ENCODE data around the gene RHOA. TPM values are rescaled to one million over a fixed set of nuclear protein-coding genes. Genes with fewer than 3 reads are reported as not detected.
A peak's percentile ranks its signal among the peaks of the same experiment; 100 is the strongest.
"Not testable (repeated sequence)": the region's sequence is repeated elsewhere in the genome, so short reads cannot be mapped to it uniquely, and the experiment has no call there.

The RHOA gene
- total RNA-seq, 2 experiments from 2014 or later = 438 to 449 TPM

GRCh38 chr3:49328350-49328749, 83.4 kb downstream of the RHOA start:
- peaks cover 56% of the 10 kb centered on the region for H3K36me3 Mint-ChIP-seq (ENCODE audit: low read depth)
- H3K4me3 Mint-ChIP-seq; CTCF ChIA-PET; H3K4me1 Mint-ChIP-seq; H3K27me3 Mint-ChIP-seq; POLR2A ChIA-PET; ATAC-seq; DNase-seq; H3K27ac Mint-ChIP-seq; intact Hi-C loops (cut with DNase I, micrococcal nuclease); H3K9me3 Mint-ChIP-seq (ENCODE audit: low read depth): not testable (repeated sequence)

- Mint-ChIP-seq H3K9me3 (ENCODE audit: low read depth) (no peaks in the 10 kb centered on the region), H3K36me3 (ENCODE audit: low read depth) (peaks cover 51% of the 10 kb centered on the region), H3K27me3 (no peaks in the 10 kb centered on the region), H3K27ac (no peak overlapping the region), H3K4me3 (no peak overlapping the region), H3K4me1 (peaks cover 2% of the 10 kb centered on the region)
- ChIA-PET POLR2A (no interaction called here), CTCF (interaction anchor here (1.6 kb wide), 1 partner anchor 122 kb away, joined by 5 read pairs; no protein-coding TSS in a partner anchor)
- no peak for DNase-seq
- intact Hi-C loops (cut with DNase I, micrococcal nuclease) = no loop called here
- no peak for ATAC-seq
These were observed 84.3 kb downstream of the RHOA start for GRCh38 chr3:49327485-49327884.

GRCh38 chr3:49324768-49325167, 87.0 kb downstream of the RHOA start:
- H3K9me3 Mint-ChIP-seq (ENCODE audit: low read depth) = no peaks in the 10 kb centered on the region
- peaks cover 2% of the 10 kb centered on the region for H3K4me1 Mint-ChIP-seq
- no peak overlapping the region for H3K27ac Mint-ChIP-seq
- ChIA-PET POLR2A (no interaction called here), CTCF (interaction anchor here (1.2 to 1.7 kb wide), 2 partner anchors 16 to 125 kb away, joined by 5 to 6 read pairs; no protein-coding TSS in a partner anchor)
- no peak overlapping the region for H3K4me3 Mint-ChIP-seq
- DNase-seq = no peak
- ATAC-seq = no peak
- intact Hi-C loops (cut with DNase I, micrococcal nuclease) = no loop called here
- H3K36me3 Mint-ChIP-seq (ENCODE audit: low read depth) = peaks cover 58% of the 10 kb centered on the region
- no peaks in the 10 kb centered on the region for H3K27me3 Mint-ChIP-seq

DNA sequence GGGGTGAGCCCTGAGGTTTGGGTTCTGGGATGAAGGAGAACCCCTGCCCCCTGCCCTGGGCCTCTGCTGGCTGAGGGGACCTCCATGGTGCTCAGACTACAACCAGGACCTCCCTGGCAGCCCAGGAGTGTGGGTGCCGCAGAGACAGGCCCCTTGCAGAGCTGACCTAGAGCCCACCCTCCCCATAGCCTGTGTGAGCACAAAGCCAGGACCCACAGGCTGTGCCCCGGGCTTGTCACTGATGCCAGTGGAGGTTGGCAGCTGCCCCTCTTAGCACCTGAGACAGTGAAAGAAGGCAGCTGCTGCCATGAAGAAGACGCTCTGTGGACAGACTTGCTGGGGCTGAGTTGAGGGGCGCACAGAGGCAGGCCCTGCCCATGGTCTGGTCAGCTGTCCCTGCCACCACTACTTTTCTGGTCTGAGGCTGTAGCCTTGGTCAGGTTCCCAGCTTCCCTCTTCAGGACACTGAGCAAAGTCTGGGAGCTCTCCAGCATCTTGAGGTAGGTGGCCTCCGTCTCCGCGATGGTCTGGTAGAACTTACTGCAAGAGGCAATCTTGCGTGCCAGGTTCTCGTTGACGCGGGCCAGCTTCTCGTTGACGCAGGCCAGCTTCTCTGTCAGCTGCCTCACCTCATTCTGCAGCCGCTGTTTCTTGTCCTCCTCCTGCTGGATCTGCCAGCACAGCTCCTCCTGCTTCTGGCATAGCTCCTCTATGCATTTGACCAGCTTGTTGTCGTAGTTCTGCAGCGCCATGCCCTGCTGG, 94.9 kb downstream of the RHOA start:
- DNase-seq = no peak
- H3K4me3 Mint-ChIP-seq = no peak overlapping the region
- POLR2A ChIA-PET = no interaction called here
- ATAC-seq = no peak
- intact Hi-C loops (cut with DNase I, micrococcal nuclease) = no loop called here
- no peaks in the 10 kb centered on the region for H3K27me3 Mint-ChIP-seq
- H3K9me3 Mint-ChIP-seq (ENCODE audit: low read depth) = no peaks in the 10 kb centered on the region
- H3K36me3 Mint-ChIP-seq (ENCODE audit: low read depth) = peaks cover 36% of the 10 kb centered on the region
- peaks cover 9% of the 10 kb centered on the region for H3K4me1 Mint-ChIP-seq
- H3K27ac Mint-ChIP-seq = no peak overlapping the region
- CTCF ChIA-PET = interaction anchor here (0.7 kb wide), 1 partner anchor 54 kb away, joined by 5 read pairs; no protein-coding TSS in a partner anchor

- peak overlapping the region; percentile 55 for H3K27ac Mint-ChIP-seq
- H3K4me1 Mint-ChIP-seq = peaks cover 9% of the 10 kb centered on the region
- H3K36me3 Mint-ChIP-seq (ENCODE audit: low read depth) = peaks cover 36% of the 10 kb centered on the region
- CTCF ChIA-PET = no interaction called here
- no peaks in the 10 kb centered on the region for H3K9me3 Mint-ChIP-seq (ENCODE audit: low read depth)
- intact Hi-C loops (cut with DNase I, micrococcal nuclease) = no loop called here
- POLR2A ChIA-PET = no interaction called here
- DNase-seq = no peak
- peak; percentile 55 for ATAC-seq
- H3K4me3 Mint-ChIP-seq = no peak overlapping the region
- no peaks in the 10 kb centered on the region for H3K27me3 Mint-ChIP-seq
These were observed 97.7 kb downstream of the RHOA start for GRCh38 chr3:49313896-49314688.

GRCh38 chr3:49311283-49311682, 100.5 kb downstream of the RHOA start:
- H3K4me3 Mint-ChIP-seq = no peak overlapping the region
- ATAC-seq (no peak), DNase-seq (no peak)
- no peaks in the 10 kb centered on the region for H3K9me3 Mint-ChIP-seq (ENCODE audit: low read depth)
- peaks cover 38% of the 10 kb centered on the region for H3K36me3 Mint-ChIP-seq (ENCODE audit: low read depth)
- H3K27me3 Mint-ChIP-seq = no peaks in the 10 kb centered on the region
- intact Hi-C loops (cut with DNase I, micrococcal nuclease) = no loop called here
- H3K27ac Mint-ChIP-seq = peak overlapping the region; percentile 35
- CTCF ChIA-PET = interaction anchor here (0.7 kb wide), 1 partner anchor 83 kb away, joined by 4 read pairs; no protein-coding TSS in a partner anchor
- H3K4me1 Mint-ChIP-seq = peaks cover 9% of the 10 kb centered on the region
- POLR2A ChIA-PET = no interaction called here

DNA sequence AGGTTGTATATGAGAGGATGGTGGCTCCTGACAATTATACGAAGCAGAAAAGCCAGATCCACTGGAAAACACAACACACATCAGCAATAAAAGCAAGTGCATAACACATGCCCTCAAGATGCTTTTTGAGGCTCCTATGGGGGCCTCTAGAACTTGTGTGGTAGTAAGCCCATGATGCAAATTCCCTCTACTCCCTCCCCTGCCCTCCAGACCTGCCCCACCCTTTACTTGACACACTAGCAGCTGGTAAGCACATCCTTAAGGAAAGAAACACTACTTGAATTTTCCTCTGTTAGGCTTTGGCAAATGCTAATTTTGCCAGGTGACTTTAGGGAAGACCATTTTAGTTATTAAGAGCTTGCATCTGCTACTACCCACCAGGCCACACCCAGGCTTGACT, 101.1 kb downstream of the RHOA start:
- Mint-ChIP-seq H3K9me3 (ENCODE audit: low read depth) (no peaks in the 10 kb centered on the region), H3K27me3 (no peaks in the 10 kb centered on the region), H3K36me3 (ENCODE audit: low read depth) (peaks cover 40% of the 10 kb centered on the region), H3K4me3 (no peak overlapping the region), H3K4me1 (peaks cover 9% of the 10 kb centered on the region), H3K27ac (no peak overlapping the region)
- POLR2A ChIA-PET = no interaction called here
- CTCF ChIA-PET = interaction anchor here (0.7 kb wide), 1 partner anchor 83 kb away, joined by 4 read pairs; no protein-coding TSS in a partner anchor
- DNase-seq (no peak), ATAC-seq (no peak)
- intact Hi-C loops (cut with DNase I, micrococcal nuclease) = no loop called here

Other genes starting within 250 kb of the RHOA start
- gene CCDC71, start 245.6 kb downstream of the RHOA start, total RNA-seq = 10 to 100 TPM; 19.5 to 22.2 TPM
- gene KLHDC8B, start 240.4 kb downstream of the RHOA start, total RNA-seq = 1 to 10 TPM; 1.2 to 3.1 TPM
- gene C3orf62, start 134.7 kb downstream of the RHOA start, total RNA-seq = 1 to 10 TPM; 3.7 to 3.9 TPM
- gene USP4, start 71.9 kb downstream of the RHOA start, total RNA-seq = 10 to 100 TPM; 69.3 to 71.8 TPM
- 100 to 1,000 TPM; 182 to 306 TPM for gene GPX1, start 53.6 kb downstream of the RHOA start, total RNA-seq
- 1 to 10 TPM; 9.4 TPM for gene TCTA, start 447 bp upstream of the RHOA start, total RNA-seq
- 1 to 10 TPM; 3.6 to 4.1 TPM for gene AMT, start 10.5 kb upstream of the RHOA start, total RNA-seq
- gene NICN1, start 17.3 kb upstream of the RHOA start, total RNA-seq = 10 to 100 TPM in 1 of 2 experiments, 1 to 10 TPM in 1; 9.5 to 12.6 TPM
- gene DAG1, start 58.3 kb upstream of the RHOA start, total RNA-seq = 1 to 10 TPM; 9.0 to 9.2 TPM
- under 1 TPM; 0.09 to 0.11 TPM for gene BSN, start 142.5 kb upstream of the RHOA start, total RNA-seq